Activated naive CD8-positive, alpha-beta T cell treated with anti-CD3 and anti-CD28 coated beads, Interleukin-2, amount 50 U/mL, for 24 hours (primary cell): ENCODE data around the gene TPST1.
"Not testable (repeated sequence)": the region's sequence is repeated elsewhere in the genome, so short reads cannot be mapped to it uniquely, and the experiment has no call there.

Experiments
- ATAC-seq: fragments of 150-1000 bp; cut with Tn5 transposase; one replicate; pipeline ENCODE4 v1.10.0; 2021
- DNase-seq: peaks from one replicate; pipeline ENCODE4 v3.0.0; 2021
- H3K27ac Mint-ChIP-seq: one replicate; pipeline ENCODE4 v1.8.0; 2021; ENCODE audit warnings: mild to moderate bottlenecking, mixed read lengths
- H3K27me3 Mint-ChIP-seq: one replicate; pipeline ENCODE4 v1.8.0; 2021; ENCODE audit warnings: mixed read lengths
- H3K36me3 Mint-ChIP-seq: one replicate; pipeline ENCODE4 v1.8.0; 2021; ENCODE audit warnings: low read depth, mixed read lengths
- H3K4me1 Mint-ChIP-seq: one replicate; pipeline ENCODE4 v1.8.0; 2021; ENCODE audit warnings: mixed read lengths
- H3K4me3 Mint-ChIP-seq: one replicate; pipeline ENCODE4 v1.8.0; 2021; ENCODE audit warnings: mild to moderate bottlenecking, moderate library complexity, mixed read lengths
- H3K9me3 Mint-ChIP-seq: one replicate; pipeline ENCODE4 v1.8.0; 2021; ENCODE audit warnings: mixed read lengths

TPST1 gene

GRCh38 chr7:66336760-66337159 is 131.6 kb downstream of the TPST1 start:
- Mint-ChIP-seq H3K9me3 (peaks cover 40% of the 10 kb centered on the region), H3K27ac (no peak overlapping the region), H3K4me3 (no peak overlapping the region), H3K36me3 (peaks cover 12% of the 10 kb centered on the region), H3K27me3 (no peaks in the 10 kb centered on the region), H3K4me1 (no peaks in the 10 kb centered on the region)
- ATAC-seq (no peak), DNase-seq (no peak)

- H3K27ac Mint-ChIP-seq = no peak overlapping the region
- ATAC-seq = no peak
- no peaks in the 10 kb centered on the region for H3K27me3 Mint-ChIP-seq
- no peak overlapping the region for H3K4me3 Mint-ChIP-seq
- no peak for DNase-seq
- H3K9me3 Mint-ChIP-seq = peaks cover 40% of the 10 kb centered on the region
- peaks cover 11% of the 10 kb centered on the region for H3K36me3 Mint-ChIP-seq
- no peaks in the 10 kb centered on the region for H3K4me1 Mint-ChIP-seq
These were observed 134.0 kb downstream of the TPST1 start for GRCh38 chr7:66339141-66339540.

- DNase-seq = no peak
- H3K36me3 Mint-ChIP-seq = peaks cover 3% of the 10 kb centered on the region
- H3K4me3 Mint-ChIP-seq = no peak overlapping the region
- peaks cover 3% of the 10 kb centered on the region for H3K4me1 Mint-ChIP-seq
- H3K27me3 Mint-ChIP-seq = no peaks in the 10 kb centered on the region
- no peak overlapping the region for H3K27ac Mint-ChIP-seq
- peaks cover 11% of the 10 kb centered on the region for H3K9me3 Mint-ChIP-seq
- ATAC-seq = no peak
These were observed 139.0 kb downstream of the TPST1 start for GRCh38 chr7:66344166-66344565.

- H3K27me3 Mint-ChIP-seq = no peaks in the 10 kb centered on the region
- ATAC-seq (no peak), DNase-seq (no peak)
- no peaks in the 10 kb centered on the region for H3K9me3 Mint-ChIP-seq
- H3K36me3 Mint-ChIP-seq = no peaks in the 10 kb centered on the region
- H3K4me3 Mint-ChIP-seq = no peak overlapping the region
- H3K27ac Mint-ChIP-seq = no peak overlapping the region
- peaks cover 3% of the 10 kb centered on the region for H3K4me1 Mint-ChIP-seq
These were observed 143.4 kb downstream of the TPST1 start for GRCh38 chr7:66348531-66348930.

- no peak for ATAC-seq
- Mint-ChIP-seq H3K27ac (no peak overlapping the region), H3K36me3 (no peaks in the 10 kb centered on the region), H3K4me3 (no peak overlapping the region), H3K4me1 (peaks cover 3% of the 10 kb centered on the region), H3K9me3 (no peaks in the 10 kb centered on the region), H3K27me3 (no peaks in the 10 kb centered on the region)
- no peak for DNase-seq
These were observed 143.8 kb downstream of the TPST1 start for GRCh38 chr7:66348959-66349358.

- Mint-ChIP-seq H3K9me3 (no peaks in the 10 kb centered on the region), H3K4me1 (peaks cover 3% of the 10 kb centered on the region), H3K4me3 (no peak overlapping the region), H3K36me3 (no peaks in the 10 kb centered on the region), H3K27ac (no peak overlapping the region), H3K27me3 (no peaks in the 10 kb centered on the region)
- no peak for DNase-seq
- no peak for ATAC-seq
These were observed 146.9 kb downstream of the TPST1 start for GRCh38 chr7:66352071-66352470.

- Mint-ChIP-seq H3K27me3 (no peaks in the 10 kb centered on the region), H3K36me3 (no peaks in the 10 kb centered on the region), H3K9me3 (no peaks in the 10 kb centered on the region), H3K4me1 (peaks cover 3% of the 10 kb centered on the region), H3K4me3 (no peak overlapping the region), H3K27ac (no peak overlapping the region)
- DNase-seq (no peak), ATAC-seq (no peak)
These were observed 148.4 kb downstream of the TPST1 start for GRCh38 chr7:66353547-66353946.

- ATAC-seq (no peak), DNase-seq (no peak)
- H3K27me3 Mint-ChIP-seq = no peaks in the 10 kb centered on the region
- no peak overlapping the region for H3K4me3 Mint-ChIP-seq
- no peak overlapping the region for H3K27ac Mint-ChIP-seq
- no peaks in the 10 kb centered on the region for H3K9me3 Mint-ChIP-seq
- H3K4me1 Mint-ChIP-seq = no peaks in the 10 kb centered on the region
- no peaks in the 10 kb centered on the region for H3K36me3 Mint-ChIP-seq
These were observed 150.6 kb downstream of the TPST1 start for GRCh38 chr7:66355756-66356155.

GRCh38 chr7:66356277-66356721 is 151.2 kb downstream of the TPST1 start:
- Mint-ChIP-seq H3K4me3 (no peak overlapping the region), H3K27me3 (no peaks in the 10 kb centered on the region), H3K36me3 (no peaks in the 10 kb centered on the region), H3K27ac (no peak overlapping the region), H3K4me1 (no peaks in the 10 kb centered on the region), H3K9me3 (no peaks in the 10 kb centered on the region)
- ATAC-seq (no peak), DNase-seq (no peak)

- H3K4me1 Mint-ChIP-seq = no peaks in the 10 kb centered on the region
- no peaks in the 10 kb centered on the region for H3K27me3 Mint-ChIP-seq
- H3K36me3 Mint-ChIP-seq = no peaks in the 10 kb centered on the region
- no peak overlapping the region for H3K27ac Mint-ChIP-seq
- ATAC-seq (no peak), DNase-seq (no peak)
- no peak overlapping the region for H3K4me3 Mint-ChIP-seq
- H3K9me3 Mint-ChIP-seq = no peaks in the 10 kb centered on the region
These were observed 152.0 kb downstream of the TPST1 start for GRCh38 chr7:66357087-66357486.

GRCh38 chr7:66359656-66360211 is 154.6 kb downstream of the TPST1 start:
- Mint-ChIP-seq H3K27ac (no peak overlapping the region), H3K27me3 (no peaks in the 10 kb centered on the region), H3K9me3 (no peaks in the 10 kb centered on the region), H3K4me3 (no peak overlapping the region), H3K36me3 (no peaks in the 10 kb centered on the region), H3K4me1 (no peaks in the 10 kb centered on the region)
- DNase-seq (no peak), ATAC-seq (no peak)

- H3K27ac Mint-ChIP-seq = no peak overlapping the region
These were observed 157.0 kb downstream of the TPST1 start for GRCh38 chr7:66362136-66362535.

GRCh38 chr7:66363635-66364034 is 158.5 kb downstream of the TPST1 start:
- no peaks in the 10 kb centered on the region for H3K36me3 Mint-ChIP-seq
- H3K4me3 Mint-ChIP-seq = no peak overlapping the region
- no peaks in the 10 kb centered on the region for H3K27me3 Mint-ChIP-seq
- ATAC-seq = no peak
- no peak for DNase-seq
- H3K9me3 Mint-ChIP-seq = no peaks in the 10 kb centered on the region
- H3K27ac Mint-ChIP-seq = no peak overlapping the region
- no peaks in the 10 kb centered on the region for H3K4me1 Mint-ChIP-seq

More at GRCh38 chr7:66362136-66362535, 157.0 kb downstream of the TPST1 start:
- Mint-ChIP-seq H3K4me3 (no peak overlapping the region), H3K9me3 (no peaks in the 10 kb centered on the region), H3K27me3 (no peaks in the 10 kb centered on the region), H3K4me1 (no peaks in the 10 kb centered on the region), H3K36me3 (no peaks in the 10 kb centered on the region)
- DNase-seq (no peak), ATAC-seq (no peak)

GRCh38 chr7:66365031-66365430 is 159.9 kb downstream of the TPST1 start:
- not testable (repeated sequence) for H3K9me3 Mint-ChIP-seq, H3K4me1 Mint-ChIP-seq, ATAC-seq, H3K27me3 Mint-ChIP-seq, H3K27ac Mint-ChIP-seq, DNase-seq, H3K4me3 Mint-ChIP-seq, H3K36me3 Mint-ChIP-seq

- H3K4me3 Mint-ChIP-seq = no peak overlapping the region
- no peak overlapping the region for H3K27ac Mint-ChIP-seq
- no peaks in the 10 kb centered on the region for H3K4me1 Mint-ChIP-seq
- ATAC-seq (no peak), DNase-seq (no peak)
- no peaks in the 10 kb centered on the region for H3K27me3 Mint-ChIP-seq
- H3K9me3 Mint-ChIP-seq = no peaks in the 10 kb centered on the region
- H3K36me3 Mint-ChIP-seq = peaks cover 3% of the 10 kb centered on the region
These were observed 166.1 kb downstream of the TPST1 start for GRCh38 chr7:66371096-66371824.
